Activated naive CD4-positive, alpha-beta T cell treated with anti-CD3 and anti-CD28 coated beads, Interleukin-2, amount 50 U/mL, for 24 hours (primary cell): ENCODE measurements around the gene SLC6A19.

Source experiments
- H3K27ac Mint-ChIP-seq: one replicate; pipeline ENCODE4 v1.8.0; 2021; ENCODE audit warnings: mild to moderate bottlenecking, mixed read lengths
- H3K27me3 Mint-ChIP-seq: one replicate; pipeline ENCODE4 v1.8.0; 2021; ENCODE audit warnings: mixed read lengths
- H3K36me3 Mint-ChIP-seq: one replicate; pipeline ENCODE4 v1.8.0; 2021; ENCODE audit warnings: mixed read lengths
- H3K4me1 Mint-ChIP-seq: one replicate; pipeline ENCODE4 v1.8.0; 2021; ENCODE audit warnings: mixed read lengths
- H3K4me3 Mint-ChIP-seq: one replicate; pipeline ENCODE4 v1.8.0; 2021; ENCODE audit warnings: mild to moderate bottlenecking, mixed read lengths
- H3K9me3 Mint-ChIP-seq: one replicate; pipeline ENCODE4 v1.8.0; 2021; ENCODE audit warnings: mixed read lengths

Gene SLC6A19

DNA sequence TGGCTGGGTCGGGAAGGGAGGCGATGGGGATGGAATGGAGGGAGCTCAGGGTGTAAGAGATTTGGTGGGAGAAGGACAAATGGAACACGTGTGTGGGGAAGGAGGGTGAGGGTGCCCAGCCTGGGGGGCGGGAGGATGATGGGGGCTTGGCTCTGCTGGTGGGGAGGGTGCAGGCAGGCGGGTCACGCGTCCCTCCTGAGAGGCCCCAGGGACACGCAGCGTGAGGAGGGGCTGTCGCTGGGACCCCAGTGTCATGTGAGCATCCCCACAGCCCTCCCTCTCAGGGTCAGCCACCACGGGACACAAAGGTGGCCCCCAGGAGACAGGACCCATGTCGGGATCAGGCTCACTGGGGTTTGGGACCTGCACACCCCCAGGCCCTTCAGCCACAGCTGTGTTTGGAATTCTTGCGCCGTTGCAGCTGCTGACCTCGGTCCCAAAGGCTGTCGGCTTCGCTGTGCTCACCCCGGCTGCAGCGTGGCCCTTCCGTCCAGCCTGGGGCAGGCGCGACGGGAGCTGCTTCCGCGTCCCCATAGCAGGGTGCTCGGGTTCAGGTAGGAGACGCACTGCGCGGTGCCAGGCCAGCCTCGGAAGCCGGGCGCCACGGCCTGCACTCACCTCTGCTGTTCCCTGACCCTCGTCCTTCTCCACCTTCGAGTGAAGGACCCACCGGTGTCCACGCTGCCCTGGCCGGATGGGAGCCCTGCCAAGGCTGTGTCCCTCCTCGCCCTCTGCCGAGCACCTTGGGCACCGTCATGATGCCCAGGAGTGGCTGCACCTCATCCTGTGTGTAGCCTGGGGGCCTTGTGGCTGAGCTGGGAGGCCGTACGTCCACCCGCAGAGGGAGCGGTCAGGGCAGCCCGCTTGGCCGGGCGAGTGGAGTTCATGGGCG lies 5.4 kb downstream of the SLC6A19 start:
- H3K4me1 Mint-ChIP-seq: no peaks in the 10 kb centered on the region
- no peaks in the 10 kb centered on the region for H3K9me3 Mint-ChIP-seq
- H3K27ac Mint-ChIP-seq: no peak overlapping the region
- H3K4me3 Mint-ChIP-seq: no peak overlapping the region
- no peaks in the 10 kb centered on the region for H3K27me3 Mint-ChIP-seq
- no peaks in the 10 kb centered on the region for H3K36me3 Mint-ChIP-seq

DNA sequence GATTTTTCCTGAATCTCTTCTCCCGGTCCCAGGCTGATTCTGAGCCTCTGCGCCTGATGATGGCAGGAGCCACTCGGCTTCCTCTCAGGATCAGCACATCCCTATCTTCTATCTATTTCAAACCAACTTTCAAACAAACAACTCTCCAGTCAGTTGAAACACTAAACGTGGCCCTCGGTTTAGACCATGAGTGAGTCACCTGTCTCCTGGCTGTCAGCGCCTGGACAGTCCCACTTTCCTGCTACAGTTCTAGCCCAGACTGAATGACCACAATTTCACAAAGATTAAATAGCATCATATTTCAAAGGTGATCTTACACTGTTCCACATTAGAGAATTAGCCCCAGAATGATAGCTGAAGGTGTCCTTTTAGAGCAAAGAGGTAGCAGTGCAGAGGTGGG lies 6.2 kb downstream of the SLC6A19 start:
- H3K4me1 Mint-ChIP-seq: no peaks in the 10 kb centered on the region
- no peak overlapping the region for H3K27ac Mint-ChIP-seq
- H3K9me3 Mint-ChIP-seq: no peaks in the 10 kb centered on the region

DNA sequence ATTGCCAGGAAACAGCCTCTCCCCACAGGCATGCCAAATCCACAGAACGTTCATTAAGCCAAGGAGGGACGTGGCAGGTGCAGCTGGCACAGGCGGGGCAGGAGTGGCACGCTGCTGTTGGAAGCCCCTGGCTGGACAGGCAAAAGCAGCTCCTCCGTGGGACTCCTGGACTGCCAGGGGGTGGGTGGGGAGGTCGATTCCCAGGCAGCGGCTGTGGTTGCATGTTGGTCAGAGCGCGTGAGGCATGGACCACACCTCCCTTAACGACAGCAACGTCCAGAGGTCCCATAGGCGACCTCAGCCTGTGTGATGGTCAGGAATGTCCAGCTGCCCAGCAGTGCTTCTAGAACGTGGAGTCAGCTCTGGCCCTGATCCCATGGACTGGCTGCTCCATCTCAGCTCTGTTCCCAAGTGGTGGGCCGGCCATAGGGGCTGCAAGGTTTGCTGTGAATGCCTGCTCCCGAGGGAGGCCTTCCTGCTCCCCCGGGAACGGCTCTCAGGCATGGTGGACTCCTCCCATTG lies 6.9 kb downstream of the SLC6A19 start:
- no peaks in the 10 kb centered on the region for H3K36me3 Mint-ChIP-seq
- no peaks in the 10 kb centered on the region for H3K9me3 Mint-ChIP-seq
- no peaks in the 10 kb centered on the region for H3K4me1 Mint-ChIP-seq
- no peak overlapping the region for H3K4me3 Mint-ChIP-seq
- no peaks in the 10 kb centered on the region for H3K27me3 Mint-ChIP-seq
- H3K27ac Mint-ChIP-seq: no peak overlapping the region

More for the DNA sequence above, 6.2 kb downstream of the SLC6A19 start:
- Mint-ChIP-seq H3K27me3 (no peaks in the 10 kb centered on the region), H3K36me3 (no peaks in the 10 kb centered on the region), H3K4me3 (no peak overlapping the region)

DNA sequence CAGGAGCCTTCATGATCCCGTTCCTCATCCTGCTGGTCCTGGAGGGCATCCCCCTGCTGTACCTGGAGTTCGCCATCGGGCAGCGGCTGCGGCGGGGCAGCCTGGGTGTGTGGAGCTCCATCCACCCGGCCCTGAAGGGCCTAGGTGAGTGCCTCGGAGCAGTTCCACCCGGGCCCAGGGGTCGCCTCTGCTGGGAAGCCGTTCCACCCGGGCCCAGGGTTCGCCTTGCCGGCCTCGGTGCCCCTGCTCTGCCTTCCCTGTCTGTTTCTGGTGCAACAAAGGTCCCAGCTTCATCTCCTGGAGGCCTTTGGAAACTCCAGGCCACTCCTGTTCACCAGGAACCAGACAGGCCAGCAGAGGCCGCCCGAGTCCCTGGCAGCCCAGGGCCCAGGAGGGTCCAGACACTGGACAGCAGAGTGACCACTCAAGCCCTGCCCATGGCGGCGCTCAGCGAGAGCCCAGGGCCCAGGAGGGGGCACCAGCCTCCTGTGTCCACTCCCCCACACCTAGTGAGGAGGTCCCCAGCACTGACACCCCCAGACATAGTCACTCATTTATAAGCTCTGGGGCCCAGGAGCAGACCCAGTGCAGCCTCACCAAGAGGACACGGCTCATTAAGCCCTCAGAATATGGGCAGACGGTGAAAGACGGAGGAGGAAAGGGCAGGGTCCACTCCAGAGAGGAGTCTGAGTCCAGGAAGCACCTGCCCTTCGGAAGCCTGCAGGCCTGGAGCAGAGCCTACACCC lies 7.5 kb downstream of the SLC6A19 start:
- H3K27ac Mint-ChIP-seq: no peak overlapping the region
- no peaks in the 10 kb centered on the region for H3K4me1 Mint-ChIP-seq
- H3K27me3 Mint-ChIP-seq: no peaks in the 10 kb centered on the region
- no peak overlapping the region for H3K4me3 Mint-ChIP-seq
- no peaks in the 10 kb centered on the region for H3K36me3 Mint-ChIP-seq
- H3K9me3 Mint-ChIP-seq: no peaks in the 10 kb centered on the region

DNA sequence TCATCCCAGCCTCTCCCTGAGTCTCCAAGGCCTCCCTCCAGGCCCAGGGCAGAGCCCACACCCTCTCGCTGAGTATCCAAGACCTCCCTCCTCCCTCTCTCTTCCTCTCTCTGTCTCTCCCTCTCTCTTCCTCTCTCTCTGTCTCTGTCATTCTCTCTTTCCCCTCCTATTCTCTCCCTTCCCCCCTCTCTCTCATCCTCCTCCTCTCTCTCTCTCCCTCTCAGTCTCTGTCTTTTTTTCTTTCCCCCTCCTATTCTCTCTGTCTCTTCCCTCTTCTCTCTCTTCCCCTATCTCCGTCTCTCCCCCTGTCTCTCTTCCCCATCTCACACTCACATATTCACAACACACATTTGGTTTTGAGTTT lies 8.1 kb downstream of the SLC6A19 start:
- no peak overlapping the region for H3K4me3 Mint-ChIP-seq
- H3K4me1 Mint-ChIP-seq: no peaks in the 10 kb centered on the region
- no peaks in the 10 kb centered on the region for H3K36me3 Mint-ChIP-seq
- H3K27ac Mint-ChIP-seq: no peak overlapping the region
- no peaks in the 10 kb centered on the region for H3K9me3 Mint-ChIP-seq
- H3K27me3 Mint-ChIP-seq: no peaks in the 10 kb centered on the region

DNA sequence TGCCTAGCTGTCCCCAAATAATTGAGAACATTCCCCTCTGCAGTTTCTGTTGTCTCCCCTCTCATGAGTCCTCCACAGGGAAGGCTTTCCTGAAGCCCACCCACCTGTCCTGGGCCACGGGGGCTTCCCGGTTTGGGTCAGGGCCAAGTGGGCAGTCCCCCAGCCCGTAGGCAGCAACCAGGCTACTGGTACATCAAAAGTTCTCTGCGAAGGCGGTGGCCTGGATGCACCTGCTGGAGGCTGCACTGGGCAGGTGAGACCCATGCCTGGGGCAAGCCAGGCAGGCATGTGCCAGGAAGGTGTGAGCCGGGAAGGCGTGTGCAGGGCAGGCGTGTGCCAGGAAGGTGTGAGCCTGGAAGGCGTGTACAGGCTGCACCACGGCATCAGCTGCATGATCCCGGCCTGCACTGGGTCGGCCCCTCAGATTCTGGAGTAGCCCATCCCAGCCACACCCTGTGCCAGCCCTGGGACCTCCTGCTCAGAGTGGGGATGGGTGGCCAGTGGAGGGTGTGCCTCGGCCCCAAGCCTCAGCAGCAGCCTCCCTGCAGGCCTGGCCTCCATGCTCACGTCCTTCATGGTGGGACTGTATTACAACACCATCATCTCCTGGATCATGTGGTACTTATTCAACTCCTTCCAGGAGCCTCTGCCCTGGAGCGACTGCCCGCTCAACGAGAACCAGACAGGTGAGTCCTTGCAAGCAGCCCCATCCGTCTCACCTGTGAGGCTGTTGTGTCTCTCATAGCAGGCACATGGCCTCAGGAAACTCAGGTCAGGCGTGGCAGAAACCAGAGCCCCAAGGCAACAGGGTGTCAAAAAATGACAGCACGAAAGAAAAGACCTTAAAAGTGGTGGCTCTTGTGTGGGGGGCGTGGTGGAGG lies 8.7 kb downstream of the SLC6A19 start:
- no peaks in the 10 kb centered on the region for H3K9me3 Mint-ChIP-seq

DNA sequence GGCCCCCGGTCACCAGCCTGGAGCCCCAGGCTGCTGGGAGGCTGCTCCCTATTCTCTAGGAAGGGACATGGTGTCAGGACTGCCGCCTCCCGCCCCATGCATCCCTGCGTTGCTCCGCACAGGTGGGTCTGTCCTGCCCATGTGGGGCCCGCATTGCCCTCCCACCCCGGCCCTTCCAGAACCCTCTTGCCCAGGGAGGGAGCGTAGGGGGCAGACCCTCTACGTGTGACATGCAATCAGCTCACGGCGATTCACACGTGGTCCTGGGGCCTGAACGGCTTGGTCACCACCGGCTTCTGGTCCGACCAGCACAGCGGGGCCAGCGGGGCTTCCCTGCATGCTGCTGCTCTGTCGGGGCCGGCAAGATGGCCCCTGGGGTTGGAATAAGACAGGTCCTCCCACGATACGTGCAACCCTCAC lies 9.4 kb downstream of the SLC6A19 start:
- no peaks in the 10 kb centered on the region for H3K4me1 Mint-ChIP-seq
- no peaks in the 10 kb centered on the region for H3K36me3 Mint-ChIP-seq
- H3K27me3 Mint-ChIP-seq: no peaks in the 10 kb centered on the region
- no peak overlapping the region for H3K4me3 Mint-ChIP-seq
- H3K9me3 Mint-ChIP-seq: no peaks in the 10 kb centered on the region
- no peak overlapping the region for H3K27ac Mint-ChIP-seq

More for the DNA sequence above, 8.7 kb downstream of the SLC6A19 start:
- Mint-ChIP-seq H3K4me3 (no peak overlapping the region), H3K4me1 (no peaks in the 10 kb centered on the region), H3K27me3 (no peaks in the 10 kb centered on the region), H3K36me3 (no peaks in the 10 kb centered on the region), H3K27ac (no peak overlapping the region)

DNA sequence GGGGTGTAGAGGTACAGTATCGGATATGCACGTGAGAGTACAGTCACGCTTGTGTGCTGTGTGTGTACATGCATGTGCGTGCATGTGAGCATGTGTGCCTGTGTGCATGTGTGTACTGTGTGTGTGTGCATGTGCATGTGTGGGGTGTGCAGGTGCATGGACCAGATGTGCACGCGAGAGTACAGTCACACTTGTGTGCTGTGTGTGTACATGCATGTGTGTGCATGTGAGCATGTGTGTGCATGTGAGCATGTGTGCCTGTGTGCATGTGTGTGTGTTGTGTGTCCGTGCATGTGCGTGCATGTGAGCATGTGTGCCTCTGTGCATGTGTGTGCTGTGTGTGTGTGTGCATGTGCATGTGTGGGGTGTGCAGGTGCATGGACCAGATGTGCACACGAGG lies 10.3 kb downstream of the SLC6A19 start:
- Mint-ChIP-seq H3K4me3 (no peak overlapping the region), H3K27ac (no peak overlapping the region), H3K36me3 (no peaks in the 10 kb centered on the region), H3K9me3 (no peaks in the 10 kb centered on the region), H3K4me1 (no peaks in the 10 kb centered on the region), H3K27me3 (no peaks in the 10 kb centered on the region)

DNA sequence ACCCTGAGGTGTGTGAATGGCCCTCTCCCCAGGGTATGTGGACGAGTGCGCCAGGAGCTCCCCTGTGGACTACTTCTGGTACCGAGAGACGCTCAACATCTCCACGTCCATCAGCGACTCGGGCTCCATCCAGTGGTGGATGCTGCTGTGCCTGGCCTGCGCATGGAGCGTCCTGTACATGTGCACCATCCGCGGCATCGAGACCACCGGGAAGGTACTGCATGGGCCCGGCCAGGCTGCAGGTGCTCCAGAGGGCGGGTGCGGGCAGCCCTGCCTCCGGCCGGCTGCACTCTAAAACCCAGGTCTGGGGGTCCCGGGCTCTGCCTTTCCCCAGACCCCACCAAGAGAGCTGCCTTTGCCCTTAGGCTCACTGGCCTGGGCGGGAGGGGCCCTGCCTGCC lies 10.9 kb downstream of the SLC6A19 start:
- no peak overlapping the region for H3K27ac Mint-ChIP-seq
- no peaks in the 10 kb centered on the region for H3K4me1 Mint-ChIP-seq
- H3K4me3 Mint-ChIP-seq: no peak overlapping the region

DNA sequence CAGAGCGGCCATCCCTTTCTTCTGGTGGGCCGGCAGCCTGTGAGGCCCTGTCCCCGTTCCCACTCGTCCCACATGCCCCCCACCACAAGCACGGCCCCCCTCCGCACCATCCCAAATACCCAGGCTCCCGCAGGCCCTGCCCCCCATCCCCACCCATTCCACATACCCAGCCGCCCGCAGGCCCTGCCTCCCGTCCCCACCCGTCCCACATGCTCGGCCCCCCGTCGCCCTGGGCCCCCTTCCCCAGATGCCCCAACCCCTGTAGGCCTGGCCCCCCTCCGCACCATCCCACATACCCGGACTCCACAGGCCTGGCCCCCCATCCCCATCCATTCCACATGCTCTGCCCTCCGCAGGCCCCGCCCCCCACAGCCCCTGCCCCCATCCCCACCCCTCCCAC lies 11.5 kb downstream of the SLC6A19 start:
- H3K9me3 Mint-ChIP-seq: no peaks in the 10 kb centered on the region
- H3K4me3 Mint-ChIP-seq: no peak overlapping the region
- no peak overlapping the region for H3K27ac Mint-ChIP-seq
- H3K27me3 Mint-ChIP-seq: no peaks in the 10 kb centered on the region
- H3K36me3 Mint-ChIP-seq: no peaks in the 10 kb centered on the region
- H3K4me1 Mint-ChIP-seq: peaks cover under 1% of the 10 kb centered on the region

More for the DNA sequence above, 10.9 kb downstream of the SLC6A19 start:
- no peaks in the 10 kb centered on the region for H3K9me3 Mint-ChIP-seq
- H3K27me3 Mint-ChIP-seq: no peaks in the 10 kb centered on the region
- no peaks in the 10 kb centered on the region for H3K36me3 Mint-ChIP-seq

DNA sequence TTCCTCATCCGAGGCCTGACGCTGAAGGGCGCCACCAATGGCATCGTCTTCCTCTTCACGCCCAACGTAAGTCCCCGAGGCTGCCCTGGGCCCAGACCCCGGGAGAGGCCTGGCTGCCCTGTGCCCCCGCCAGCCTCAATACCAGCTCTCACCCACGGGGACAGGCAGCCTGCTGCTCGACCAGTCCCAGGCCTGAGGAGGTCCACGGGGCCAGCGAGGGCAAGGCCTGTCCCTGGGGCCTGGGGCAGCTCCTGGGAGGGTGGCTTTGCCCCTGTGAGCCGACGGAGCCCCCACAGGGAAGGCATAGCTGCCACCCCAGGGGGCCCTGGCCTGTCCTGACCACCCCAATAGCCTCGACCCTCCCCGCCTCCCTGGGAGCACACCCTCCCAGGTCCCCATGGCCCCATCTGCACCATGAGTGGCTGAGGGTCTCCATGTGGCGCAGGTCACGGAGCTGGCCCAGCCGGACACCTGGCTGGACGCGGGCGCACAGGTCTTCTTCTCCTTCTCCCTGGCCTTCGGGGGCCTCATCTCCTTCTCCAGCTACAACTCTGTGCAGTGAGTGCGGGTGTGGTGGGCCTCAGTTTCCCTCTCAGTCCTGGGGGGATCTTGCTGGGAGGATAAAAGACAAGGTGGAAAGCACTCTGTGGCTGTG lies 12.2 kb downstream of the SLC6A19 start:
- Mint-ChIP-seq H3K27ac (no peak overlapping the region), H3K4me3 (no peak overlapping the region), H3K9me3 (no peaks in the 10 kb centered on the region), H3K36me3 (no peaks in the 10 kb centered on the region), H3K4me1 (peaks cover 3% of the 10 kb centered on the region), H3K27me3 (no peaks in the 10 kb centered on the region)

DNA sequence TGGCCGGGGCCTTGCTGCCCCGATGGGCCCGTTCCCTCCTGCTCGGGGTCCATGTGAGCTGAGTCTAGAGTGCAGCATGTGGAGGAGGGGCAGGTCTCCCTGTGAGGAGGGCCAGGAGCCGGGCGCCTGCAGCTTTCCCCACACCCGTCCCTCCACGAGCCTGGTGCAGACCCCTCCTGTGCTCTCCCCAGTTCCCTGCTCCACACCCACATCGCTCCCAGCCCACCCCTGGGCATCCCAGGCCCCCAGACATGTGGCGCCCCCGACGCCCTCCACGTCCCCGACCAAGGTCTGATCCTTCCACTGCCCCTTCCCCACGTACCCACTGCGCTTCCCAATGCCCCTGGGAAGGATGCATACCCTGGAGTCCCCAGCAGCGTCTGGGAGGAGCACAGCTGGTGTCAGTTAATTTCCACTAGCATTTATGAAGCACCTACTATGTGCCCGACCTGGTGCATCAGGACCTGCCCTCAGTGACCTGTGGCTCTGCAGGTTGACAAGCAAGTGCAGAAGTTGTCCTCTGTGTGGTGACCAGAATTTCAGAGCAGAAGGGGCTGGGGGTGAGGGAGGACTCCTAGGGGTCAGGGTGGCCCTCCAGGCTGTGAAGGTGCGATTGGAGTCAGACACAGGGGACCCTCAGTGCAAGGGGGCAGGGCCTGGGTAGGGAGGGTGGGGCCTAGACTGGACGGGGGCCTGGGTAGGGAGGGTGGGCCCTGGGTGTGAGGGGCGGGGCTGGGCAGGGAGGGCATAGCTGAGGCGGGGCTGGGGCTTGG lies 13.0 kb downstream of the SLC6A19 start:
- Mint-ChIP-seq H3K27ac (no peak overlapping the region), H3K4me3 (no peak overlapping the region), H3K36me3 (no peaks in the 10 kb centered on the region), H3K9me3 (no peaks in the 10 kb centered on the region), H3K27me3 (no peaks in the 10 kb centered on the region), H3K4me1 (peaks cover 3% of the 10 kb centered on the region)

DNA sequence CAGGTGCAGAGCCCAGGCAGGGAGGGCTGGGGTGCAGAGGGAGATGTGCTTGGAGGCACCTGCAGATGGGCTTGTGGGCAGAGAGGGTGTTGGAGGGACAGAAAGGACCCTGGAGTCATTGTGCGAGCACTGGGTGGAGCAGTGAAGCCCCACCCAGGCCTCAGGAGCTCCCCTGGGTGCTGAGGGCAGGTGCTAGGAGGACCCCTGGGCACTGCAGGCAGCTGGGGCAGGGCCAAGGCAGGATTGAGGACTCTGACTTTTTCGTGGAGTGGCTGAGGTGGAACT lies 13.5 kb downstream of the SLC6A19 start:
- Mint-ChIP-seq H3K27me3 (no peaks in the 10 kb centered on the region), H3K36me3 (no peaks in the 10 kb centered on the region), H3K27ac (no peak overlapping the region), H3K4me1 (peaks cover 3% of the 10 kb centered on the region), H3K9me3 (no peaks in the 10 kb centered on the region), H3K4me3 (no peak overlapping the region)

DNA sequence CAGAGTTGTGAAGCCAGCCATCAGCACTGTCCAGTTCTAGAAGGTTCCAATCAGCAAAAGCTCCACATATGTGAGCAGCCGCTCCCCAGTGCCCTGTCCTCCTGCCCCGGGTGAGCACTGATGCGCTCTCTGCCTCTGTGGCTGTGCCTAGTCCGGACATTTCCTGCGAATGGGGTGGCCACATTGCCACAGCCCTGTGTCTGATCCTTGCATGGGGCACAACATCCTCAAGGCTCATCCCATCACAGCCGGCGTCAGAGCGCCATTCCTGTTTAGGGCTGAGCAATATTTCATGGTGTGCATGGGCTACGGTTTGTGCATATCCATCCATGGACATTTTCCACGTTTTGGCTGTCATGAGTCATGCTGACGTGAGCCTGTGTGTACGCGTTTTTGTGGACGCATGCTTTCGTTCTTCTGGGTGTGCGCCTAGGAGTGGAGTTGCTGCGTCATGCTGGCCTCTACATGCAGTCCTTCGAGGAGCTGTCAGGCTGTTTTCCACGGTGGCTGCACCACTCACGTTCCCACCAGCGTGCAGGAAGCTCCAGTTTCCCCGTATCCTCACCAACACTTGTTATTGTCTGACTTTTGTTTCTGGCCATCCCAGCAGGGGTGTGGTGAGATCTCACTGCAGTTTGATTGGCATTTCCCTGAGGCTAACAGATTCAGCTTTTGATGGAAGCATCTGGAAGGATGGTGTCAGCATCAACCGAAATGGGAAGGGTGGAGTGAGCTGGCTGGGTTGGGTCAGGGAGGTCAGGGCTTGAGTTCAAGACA lies 14.1 kb downstream of the SLC6A19 start:
- H3K4me3 Mint-ChIP-seq: no peak overlapping the region
- no peak overlapping the region for H3K27ac Mint-ChIP-seq
- no peaks in the 10 kb centered on the region for H3K27me3 Mint-ChIP-seq
- H3K4me1 Mint-ChIP-seq: peaks cover 3% of the 10 kb centered on the region
- H3K36me3 Mint-ChIP-seq: no peaks in the 10 kb centered on the region
- no peaks in the 10 kb centered on the region for H3K9me3 Mint-ChIP-seq
